Islet precursor cell (in vitro differentiated cells): ENCODE results near the gene RAB25.
"Not testable (repeated sequence)": the region's sequence is repeated elsewhere in the genome, so short reads cannot be mapped to it uniquely, and the experiment has no call there.

Experiments used
- DNase-seq: peaks from one replicate; pipeline ENCODE4 v3.0.0-alpha.2; 2018

RAB25 gene

DNA sequence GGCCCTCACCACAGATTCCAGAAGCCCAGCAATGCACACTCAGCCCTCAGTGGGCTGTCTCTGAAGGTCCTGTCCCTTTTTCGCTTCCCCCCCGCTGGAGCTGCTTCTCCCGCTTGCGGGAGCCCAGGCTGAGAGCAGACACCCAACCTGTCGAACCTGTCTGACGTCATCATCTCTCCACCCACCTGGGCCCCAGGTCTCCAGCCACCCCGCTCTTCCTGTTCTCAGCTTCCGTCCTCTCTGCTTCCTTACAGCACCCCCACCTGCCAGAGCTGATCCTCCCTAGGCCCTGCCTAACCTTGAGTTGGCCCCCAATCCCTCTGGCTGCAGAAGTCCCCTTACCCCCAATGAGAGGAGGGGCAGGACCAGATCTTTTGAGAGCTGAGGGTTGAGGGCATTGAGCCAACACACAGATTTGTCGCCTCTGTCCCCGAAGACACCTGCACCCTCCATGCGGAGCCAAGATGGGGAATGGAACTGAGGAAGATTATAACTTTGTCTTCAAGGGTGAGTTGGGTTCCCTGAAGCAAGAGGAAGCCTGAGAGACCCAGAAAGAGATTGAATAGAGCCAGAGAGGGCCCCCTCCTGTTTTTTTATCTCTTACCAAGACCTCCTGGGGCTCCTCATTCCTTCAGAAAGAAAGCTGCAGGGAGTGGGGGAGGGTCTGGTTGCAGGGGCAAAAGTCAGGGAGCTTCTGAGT, at the start of gene RAB25:
Gene RAB25, plus strand, starts transcription at position 224 of the 700 bp plus-strand sequence. Its CDS starts 241 bp downstream, at position 465.
- DNase-seq = peak; percentile 91

DNA sequence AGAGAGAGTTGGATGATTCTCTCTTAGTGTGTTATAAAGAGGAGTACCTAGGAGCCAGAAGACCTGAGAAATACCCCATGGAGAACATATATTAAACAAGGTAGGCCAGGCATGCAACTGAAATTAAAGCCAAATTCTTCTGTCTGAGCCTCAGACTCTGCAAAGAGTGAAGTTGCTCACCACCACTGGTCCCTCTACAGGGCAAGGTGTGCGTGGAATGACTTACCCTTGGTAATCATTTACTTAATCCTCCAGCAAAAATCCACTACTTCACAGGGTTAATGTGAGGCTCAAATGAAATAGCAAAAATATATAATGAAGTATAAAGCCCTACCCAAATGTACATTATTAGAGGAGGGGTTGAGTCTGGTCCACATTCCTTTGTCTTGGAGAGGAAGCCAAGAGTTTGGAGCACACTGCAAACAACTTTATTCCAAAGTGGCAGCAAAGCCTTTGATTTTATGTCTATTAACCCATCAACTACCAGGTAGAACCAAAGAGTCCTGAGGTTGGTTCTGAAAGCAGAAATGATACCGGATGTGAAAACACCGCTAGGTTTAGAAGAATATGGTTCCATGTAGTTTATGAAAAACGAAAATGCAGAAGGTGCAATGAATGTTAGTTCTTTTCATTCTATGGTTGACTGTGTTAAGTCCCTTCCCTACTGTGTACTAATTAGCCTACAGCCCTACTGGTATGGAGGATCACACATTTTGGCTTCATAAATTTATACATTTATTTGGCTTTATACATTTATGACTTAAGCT, 48.7 kb upstream of the RAB25 start:
- no peak for DNase-seq

DNA sequence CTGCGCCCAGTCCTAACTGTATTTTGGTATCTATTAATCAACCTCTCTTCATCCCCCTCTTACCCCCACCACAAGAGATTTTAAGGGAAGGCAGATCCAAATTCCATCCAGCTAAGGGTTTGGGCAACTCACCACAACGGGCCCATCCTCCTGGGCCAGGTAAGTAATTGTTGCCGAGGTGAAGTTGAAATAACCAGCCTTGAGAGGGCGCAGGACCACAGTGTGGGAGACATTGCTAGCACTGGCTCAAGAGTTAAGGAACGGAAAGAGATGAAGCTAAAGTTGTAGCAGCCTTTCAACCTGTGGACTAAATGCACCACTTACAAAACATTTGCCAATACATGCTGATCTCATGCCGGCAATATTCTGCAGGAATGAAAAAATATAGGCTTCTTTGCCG, 46.1 kb upstream of the RAB25 start:
- DNase-seq = no peak

DNA sequence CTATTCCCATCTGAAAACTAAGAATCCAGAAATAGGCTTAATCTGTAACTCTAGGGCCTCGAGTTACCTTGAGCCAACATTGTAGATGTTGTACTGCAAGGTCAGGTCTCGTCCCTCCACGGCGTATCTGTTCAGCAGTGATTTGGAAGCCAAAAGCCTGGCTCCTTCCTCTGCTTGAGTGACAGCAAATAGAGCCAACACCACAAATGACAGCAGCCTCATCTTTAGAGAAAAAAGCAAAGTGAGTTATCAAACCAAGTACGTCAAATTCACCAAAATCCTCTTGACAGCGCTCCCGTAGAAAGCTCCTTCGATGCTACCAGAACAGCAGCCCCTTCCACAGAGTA, 41.0 kb upstream of the RAB25 start:
- no peak for DNase-seq

DNA sequence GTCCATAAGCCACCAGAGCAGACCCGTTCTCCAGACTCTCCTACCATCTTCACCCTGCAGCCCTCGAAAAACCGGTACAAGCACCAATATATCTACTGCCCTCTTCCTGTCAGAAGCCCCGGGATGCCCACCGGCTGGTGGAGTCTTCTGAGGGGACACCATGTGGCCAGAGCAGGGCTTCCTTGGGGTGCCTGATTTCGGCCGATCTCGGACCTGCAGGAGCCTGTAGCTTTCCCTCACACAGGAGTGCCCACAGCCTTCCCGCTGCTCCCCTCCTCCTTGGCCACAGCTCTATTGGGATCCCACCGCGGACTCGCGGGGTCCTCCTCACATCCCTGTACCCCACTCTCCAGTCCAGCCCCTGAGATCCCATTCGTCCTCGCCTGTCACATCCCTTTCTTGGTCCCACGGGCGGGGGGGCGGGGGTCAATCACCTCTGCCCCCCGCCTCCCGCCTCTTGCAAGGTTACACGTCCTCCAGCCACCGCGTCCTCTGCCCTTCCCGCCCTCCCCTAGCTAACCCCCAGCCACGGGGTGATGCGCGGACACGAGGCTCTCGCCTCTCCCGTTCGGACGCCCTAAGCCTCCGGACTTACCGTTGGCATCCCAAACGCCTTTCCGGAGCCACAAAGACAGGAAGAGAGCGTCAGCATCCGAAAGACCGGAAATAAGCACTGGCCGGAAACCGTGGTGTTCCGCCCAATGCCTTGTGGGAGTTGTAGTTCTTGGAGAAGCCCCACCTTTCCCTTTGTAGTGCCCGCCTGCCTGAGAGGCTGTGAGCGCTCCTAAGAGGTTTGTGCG, 40.5 kb upstream of the RAB25 start, which contains the start of gene SSR2:
Gene SSR2, minus strand, starts transcription at position 659 of the 800 bp plus-strand sequence. CDS start 784 bp downstream, outside the sequence.
- peak; percentile 96 for DNase-seq

DNA sequence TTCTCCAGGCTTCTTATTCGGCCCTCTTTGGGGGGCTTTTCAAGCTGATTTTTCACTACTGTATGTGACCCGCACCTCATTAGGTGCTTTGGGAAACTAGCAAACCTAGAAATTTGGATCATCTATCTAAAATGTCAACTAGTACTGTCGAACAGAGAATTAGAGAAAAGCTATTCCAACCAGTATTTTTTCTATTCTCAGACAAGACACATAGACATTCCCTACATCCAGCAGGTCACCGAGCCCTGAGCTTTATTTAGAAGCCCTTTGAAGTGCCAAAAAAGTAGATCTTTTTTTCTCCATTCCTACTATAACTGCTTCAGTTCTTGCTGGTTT, 39.9 kb upstream of the RAB25 start:
- no peak for DNase-seq

DNA sequence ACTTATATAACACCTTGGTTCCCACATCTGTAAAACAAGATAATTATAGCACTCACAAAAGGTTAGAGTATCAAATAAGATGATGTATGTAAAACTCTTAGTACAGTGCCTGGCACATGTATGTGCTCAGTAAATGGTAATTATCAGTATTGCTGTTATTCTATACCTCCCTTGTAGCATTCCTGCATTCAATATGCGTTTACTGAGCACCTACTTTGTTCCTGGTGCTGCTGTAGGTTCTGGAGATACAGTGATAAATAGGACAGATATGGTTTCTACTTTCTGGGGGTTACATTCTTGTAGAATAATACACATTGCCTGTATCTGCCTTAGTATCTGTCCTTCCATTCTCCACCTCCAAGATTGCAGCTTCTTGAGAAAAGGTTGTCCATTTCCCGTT, 39.0 kb upstream of the RAB25 start:
- DNase-seq = no peak

DNA sequence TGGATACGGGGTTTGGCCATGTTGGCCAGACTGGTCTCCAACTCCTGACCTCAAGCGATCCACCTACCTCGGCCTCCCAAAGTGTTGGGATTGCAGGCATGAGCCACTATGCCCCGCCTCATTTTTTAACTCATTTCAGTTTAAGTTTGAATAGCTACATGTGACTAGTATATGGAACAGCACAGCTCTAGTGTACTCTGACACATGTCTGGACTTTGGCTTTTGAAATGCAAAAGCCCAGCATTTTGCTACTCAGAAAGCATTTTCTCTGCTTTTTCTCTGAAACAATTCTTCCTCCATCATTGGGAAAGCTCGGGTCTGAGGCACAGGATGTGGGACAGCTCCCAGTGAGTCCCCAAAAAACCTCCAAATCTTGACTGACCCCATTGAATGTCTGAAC, 36.2 kb upstream of the RAB25 start:
- no peak for DNase-seq

DNA sequence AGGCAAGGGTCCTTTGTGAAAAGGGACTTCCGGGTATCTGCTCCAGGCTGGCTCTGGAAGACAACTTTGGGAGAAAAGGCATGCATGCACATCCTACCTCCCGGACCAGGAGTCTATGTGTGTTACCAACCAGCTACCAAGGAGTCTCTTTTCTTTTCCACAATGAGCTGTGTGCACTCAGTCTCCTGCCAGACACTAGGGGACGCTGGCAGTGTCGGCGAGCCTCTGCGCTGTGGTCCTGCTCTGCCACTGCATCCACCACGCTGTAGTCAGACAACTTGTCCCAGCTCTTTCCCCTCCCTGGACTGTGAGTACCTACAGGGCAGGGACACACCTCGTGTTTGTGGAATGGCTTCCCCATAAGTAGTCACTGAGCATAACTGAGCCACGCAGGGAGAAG, 35.1 kb upstream of the RAB25 start:
- peak; percentile 89 for DNase-seq

DNA sequence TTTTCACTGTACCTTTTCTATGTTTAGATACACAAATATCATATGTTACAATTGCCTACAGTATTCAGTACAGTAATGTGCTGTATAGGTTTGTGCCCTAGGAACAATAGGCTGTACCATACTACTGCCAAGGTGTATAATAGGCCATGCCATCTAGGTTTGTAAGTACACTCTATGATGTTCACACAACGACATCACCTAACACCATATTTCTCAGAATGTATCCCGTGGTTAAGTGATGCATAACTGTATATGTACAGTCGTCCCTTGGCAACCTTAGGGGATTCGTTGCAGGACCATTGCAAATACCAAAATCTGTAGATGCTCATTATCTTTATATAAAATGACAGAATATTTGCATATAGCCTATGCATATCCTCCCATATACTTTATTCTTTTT, 34.4 kb upstream of the RAB25 start:
- no peak for DNase-seq

DNA sequence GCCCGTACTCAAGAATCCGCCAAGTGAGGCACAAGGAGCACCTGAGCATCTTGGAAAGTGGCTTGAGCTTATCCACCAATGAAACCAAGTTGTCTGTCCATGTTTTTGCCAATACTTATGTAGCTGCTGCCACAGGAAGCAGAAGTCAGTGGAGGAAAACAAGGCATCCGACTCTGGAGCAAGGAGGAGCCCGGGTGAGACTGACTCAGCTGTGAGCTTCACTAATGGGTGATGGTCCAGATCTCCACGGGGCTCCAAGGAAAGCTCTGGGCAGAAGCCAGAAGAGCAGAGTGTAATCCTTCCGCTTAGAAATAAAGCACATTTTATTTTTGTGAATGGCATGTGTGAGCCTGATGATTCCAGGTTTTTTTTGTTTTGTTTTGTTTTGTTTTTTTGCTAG, 27.9 kb upstream of the RAB25 start:
- no peak for DNase-seq

DNA sequence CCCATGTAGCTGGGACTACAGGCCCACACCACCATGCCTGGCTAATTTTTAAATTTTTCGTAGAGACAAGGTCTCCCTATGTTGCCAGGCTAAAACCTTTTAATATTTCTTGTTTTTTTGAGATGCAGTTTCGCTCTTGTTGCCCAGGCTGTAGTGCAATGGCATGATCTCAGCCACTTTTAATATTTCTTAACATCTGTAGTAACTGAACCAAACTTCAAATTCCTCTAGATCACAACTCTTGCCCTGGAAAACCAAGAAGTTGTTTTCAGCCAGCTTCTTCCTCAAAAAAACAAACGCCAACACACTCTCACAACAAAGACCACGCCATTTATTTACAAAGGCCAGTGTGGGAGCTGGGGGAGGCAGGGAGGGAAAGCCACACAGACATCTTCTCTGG, 26.0 kb upstream of the RAB25 start:
- DNase-seq = not testable (repeated sequence)

DNA sequence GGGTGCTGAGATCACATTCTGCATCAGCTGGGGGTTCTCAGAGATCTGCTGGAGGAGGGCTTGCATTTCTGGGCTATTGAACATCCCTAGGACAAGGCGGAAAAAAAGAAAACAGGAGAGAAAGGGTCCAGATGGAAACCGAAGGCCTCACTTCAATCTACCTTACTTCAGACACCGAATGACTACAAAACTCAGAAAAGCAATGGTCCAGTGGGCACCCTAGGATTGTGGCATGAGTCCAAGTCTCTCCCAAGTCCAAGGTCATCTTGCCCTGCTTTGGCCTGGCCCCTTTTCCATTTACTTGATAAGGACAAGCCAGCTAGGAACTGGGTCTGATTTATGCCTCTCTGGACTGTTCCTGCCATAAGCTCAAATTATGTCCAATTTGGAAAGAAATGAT, 18.1 kb upstream of the RAB25 start:
- no peak for DNase-seq

DNA sequence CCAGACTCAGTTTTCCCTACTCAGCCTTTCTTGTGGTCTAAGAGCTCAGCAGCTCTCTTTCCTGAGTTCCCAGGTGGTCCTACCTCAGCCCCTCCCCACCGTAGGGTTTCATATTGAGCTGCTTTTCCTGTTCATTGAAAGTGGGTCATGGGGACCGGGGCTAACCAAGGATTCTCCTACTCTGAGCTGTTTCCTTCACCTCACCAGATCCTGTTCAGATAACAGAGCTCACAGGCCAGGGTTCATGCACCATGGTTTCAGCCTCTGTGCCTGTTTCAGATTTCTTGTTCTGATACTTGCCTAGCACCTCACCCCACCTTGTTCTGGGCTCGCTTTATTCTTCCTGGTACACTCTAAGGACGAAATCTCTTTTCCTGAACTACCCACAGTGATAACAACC, 15.9 kb upstream of the RAB25 start:
- DNase-seq = no peak

DNA sequence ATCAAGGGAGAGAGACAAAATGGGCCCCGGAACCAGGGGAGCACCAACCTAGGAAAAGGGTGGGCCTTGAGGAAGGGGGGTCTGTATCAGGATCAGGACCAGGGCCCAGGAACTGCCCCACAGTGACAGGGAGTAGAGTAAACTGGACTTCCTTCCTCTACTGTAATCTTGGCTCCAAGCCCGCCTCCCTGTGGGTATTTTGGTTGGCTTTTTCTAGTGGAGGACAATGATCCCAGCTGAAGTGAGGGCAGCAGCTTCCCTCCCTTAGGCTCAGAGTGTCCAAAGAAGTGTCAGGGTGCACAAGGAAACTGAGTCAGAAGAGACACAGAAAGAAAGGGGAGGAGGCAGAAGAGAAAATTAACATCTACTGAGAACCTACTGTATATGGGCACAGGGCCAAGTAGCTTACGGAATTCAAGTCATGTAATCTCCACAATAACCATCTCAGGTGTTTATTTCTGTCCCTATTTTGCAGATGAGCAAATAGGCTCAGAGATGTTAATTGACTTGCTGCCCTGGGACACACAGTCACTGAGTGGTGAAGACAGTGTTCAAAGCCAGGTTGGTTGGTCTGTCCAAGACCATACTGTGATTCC, 12.2 kb upstream of the RAB25 start:
- DNase-seq = no peak

DNA sequence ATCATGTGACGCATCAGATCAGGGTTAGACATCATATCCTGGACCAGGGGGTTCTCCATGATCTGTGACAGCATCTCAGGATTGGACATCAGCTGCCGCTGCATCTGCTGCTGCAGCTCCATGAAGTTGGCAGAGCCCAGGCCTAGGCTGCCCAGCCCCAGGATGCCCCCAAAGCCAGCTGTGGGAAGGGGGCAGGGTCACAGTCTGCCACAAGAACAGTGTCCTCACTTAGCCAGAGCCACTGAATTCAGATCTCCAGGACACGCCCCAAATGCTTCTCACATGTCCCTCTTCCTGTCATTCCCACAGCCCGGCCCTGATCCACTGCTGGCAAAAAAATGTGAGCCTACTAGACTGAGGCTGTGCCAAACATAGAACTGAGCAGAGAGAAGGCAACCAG, 10.6 kb upstream of the RAB25 start:
- no peak for DNase-seq

DNA sequence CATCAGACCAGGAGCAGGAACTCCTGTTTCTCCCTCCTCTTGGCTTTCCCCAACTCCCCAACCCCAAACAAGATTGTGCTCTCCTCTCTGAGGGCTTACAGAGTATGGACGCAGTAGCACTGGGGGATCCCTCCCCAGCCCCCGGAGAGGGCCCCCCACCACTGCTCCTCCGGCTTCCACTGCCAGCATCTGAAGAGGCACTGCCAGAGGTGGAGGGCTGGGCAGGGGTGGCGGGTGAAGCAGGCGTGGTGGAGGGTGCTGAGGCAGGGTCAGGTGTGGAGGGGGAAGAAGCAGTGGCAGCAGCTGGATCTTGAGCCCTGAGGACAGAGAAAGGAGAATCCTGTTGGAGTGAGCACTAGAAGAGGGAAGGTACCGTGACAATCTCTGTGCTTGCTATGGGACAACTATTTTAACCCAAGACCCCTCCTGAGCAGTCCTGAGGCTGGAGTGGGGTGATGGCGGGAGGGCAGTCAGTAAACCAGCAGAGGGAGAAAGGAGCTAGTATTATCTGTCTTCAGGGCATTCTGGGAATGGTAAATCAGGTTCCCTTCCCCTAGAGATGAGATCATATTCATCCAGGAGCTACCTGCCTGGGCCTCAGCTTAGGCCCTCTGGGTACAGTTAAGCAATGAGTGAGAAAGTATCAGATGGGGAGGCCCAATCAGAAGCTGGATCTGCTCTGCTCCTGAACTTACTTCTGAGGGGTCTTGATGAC, 9.8 kb upstream of the RAB25 start:
- DNase-seq = no peak

DNA sequence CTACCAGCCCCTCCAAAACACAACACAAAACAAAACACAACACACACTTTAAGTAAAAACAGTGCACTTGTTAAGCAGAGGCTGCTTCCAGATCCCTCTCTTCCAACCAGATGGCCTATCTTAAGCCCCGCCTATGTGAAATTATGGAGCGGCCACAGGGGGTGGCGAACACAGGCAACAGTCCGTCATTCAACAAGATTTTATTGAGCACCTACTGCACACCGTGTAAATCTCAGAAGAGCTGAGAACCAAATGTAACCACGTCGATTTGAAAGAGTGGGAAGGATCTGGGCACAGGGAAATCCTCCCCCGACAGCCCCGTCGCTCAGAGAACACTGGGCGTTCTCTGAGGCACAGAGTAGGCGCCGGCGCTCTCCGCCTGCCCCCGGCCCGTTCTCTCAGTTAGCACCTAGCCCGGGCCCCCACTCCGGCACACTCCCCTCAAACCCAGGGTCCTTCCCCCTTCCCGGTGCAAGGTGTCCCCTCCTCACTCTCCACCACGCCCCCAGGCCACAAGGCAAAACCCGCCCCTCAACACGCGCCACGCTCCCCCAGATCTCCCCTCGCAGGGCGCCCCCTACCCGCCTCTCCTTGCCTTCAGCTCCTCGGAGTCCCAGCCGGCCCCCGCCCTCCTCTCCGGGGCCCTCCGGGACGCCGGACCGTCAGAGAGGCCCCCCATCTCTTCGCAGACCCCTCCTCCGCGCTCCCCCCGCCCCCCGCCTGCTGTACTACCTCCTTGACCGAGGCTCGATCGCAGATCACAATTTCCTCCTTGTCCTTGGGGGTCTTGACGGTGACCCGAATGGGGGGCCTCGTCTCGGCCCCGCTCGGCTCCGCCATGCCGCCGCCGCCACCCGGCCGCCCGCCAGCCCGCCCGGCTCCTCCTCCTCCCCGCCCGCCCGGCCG, 7.8 kb upstream of the RAB25 start:
- DNase-seq = peak; percentile 79

DNA sequence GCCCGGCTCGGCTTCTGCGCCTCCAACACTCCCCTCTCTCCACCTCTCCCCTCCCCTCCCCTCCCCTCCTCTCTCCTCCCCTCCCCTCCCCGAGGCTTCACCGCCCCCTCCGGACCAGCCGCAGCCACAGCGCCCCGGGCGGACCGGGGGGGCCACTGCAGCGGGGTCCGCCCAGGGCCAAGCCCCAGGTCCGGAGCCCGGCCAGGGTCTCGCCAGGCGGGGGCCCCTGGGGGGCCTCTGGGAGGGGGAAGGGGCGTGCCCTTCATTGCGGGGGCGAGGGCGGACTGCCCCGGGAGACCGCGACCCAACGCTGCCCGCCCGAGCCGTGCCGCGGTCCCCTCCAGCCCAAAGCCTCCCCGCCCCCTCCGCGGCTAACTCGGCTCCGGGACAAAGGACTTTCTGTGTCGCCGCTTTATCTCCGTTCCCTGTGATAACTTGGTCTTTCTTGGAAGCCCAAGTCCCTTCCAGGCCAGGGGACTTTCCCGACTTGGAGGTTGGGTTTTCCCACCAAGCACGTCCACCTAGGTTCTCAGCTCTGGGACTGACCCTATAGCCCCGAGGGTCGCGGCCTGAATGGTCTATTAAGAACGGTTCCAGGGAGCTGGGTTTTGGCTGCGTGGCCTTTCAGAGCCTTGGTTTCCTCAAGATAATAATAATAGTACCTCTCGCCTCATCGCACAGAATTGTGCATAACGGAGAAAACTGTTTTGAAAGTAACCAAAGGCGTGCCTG, 7.0 kb upstream of the RAB25 start, which contains the start of gene UBQLN4:
Gene UBQLN4, minus strand, starts transcription at position 31 of the 732 bp plus-strand sequence. CDS start 97 bp downstream, outside the sequence.
- peak; percentile 94 for DNase-seq

DNA sequence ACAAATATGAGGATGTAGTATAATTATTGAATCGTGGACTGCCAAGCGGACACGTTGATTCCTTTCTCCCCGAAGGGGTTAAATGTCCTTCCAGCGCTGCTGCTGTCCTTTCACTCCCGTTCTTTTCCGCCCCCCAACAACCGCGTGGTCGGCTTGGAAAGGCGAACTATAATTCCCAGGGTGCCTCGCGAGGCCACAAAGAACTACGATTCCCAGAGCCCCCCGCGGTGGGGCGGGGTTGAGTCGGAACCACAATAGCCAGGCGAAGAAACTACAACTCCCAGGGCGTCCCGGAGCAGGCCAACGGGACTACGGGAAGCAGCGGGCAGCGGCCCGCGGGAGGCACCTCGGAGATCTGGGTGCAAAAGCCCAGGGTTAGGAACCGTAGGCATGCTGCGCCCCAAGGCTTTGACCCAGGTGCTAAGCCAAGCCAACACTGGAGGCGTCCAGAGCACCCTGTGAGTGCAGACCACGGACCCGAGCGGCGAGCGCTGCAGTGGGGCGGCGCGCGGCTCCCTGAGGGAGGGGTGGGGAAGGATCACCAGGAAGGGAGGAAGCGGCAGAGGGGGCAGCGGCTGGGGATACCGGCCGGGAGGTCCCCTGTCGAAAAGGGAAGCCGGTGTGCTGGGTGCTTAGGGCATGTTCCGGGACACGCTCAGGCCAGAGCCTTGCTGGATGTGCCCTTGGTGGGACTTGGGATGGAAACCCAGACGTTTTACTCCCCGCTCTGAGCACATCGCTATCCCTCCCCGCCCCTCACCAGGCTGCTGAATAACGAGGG, 6.3 kb upstream of the RAB25 start, which contains the start of gene LAMTOR2:
Gene LAMTOR2, plus strand, starts transcription at position 283 of the 781 bp plus-strand sequence. Its CDS starts 108 bp downstream, at position 391.
- peak; percentile 99 for DNase-seq
